Measurements from ENCODE around the gene BCL7C. TPM values are rescaled to one million over a fixed set of nuclear protein-coding genes. Genes with fewer than 3 reads are reported as not detected.

BCL7C gene
- total and polyA plus RNA-seq, 10 of the 15 experiments (the other 5 are each of a cell fraction or from before 2014, with no cell fraction given) = 1.1 to 30.5 (median 13.7) TPM

DNA sequence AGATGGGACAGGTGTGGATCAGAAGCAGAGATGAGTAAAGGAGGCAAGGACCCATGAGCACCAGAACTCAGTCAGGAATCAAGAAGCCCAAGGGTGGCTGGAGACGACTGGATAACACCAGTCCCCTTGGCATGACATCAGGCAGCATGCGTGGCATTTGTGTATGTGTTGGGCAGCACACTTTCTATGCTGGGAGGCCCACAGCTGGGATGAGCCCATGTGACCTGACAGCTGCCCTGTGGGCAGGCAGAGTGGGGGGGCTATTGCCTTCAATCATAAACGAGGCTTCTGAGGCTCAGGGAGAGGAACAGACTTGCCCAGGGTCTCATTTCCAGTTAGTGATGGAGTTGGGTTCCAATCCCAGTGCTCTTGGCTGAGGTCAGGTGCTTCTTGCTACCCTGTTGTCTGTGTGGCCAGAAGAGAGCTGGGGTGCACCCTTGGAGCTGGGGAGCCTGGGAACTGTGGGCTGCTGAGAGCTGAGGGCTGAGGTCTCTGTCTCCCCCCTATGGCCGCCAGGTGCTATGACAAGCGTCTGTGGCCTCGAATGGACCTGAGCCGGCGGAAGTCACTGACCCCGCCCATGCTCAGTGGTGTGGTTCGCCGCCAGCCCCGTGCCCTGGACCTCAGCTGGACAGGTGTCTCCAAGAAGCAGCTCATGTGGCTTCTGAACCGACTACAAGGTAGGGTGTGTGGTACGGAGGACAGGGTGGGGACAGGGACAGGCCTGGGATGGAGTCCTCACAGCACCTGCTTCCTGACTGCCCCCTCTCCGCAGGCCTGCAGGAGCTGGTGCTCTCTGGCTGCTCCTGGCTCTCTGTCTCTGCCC, 47.9 kb upstream of the BCL7C start (continued):
- TF ChIP-seq, protein P1, sequence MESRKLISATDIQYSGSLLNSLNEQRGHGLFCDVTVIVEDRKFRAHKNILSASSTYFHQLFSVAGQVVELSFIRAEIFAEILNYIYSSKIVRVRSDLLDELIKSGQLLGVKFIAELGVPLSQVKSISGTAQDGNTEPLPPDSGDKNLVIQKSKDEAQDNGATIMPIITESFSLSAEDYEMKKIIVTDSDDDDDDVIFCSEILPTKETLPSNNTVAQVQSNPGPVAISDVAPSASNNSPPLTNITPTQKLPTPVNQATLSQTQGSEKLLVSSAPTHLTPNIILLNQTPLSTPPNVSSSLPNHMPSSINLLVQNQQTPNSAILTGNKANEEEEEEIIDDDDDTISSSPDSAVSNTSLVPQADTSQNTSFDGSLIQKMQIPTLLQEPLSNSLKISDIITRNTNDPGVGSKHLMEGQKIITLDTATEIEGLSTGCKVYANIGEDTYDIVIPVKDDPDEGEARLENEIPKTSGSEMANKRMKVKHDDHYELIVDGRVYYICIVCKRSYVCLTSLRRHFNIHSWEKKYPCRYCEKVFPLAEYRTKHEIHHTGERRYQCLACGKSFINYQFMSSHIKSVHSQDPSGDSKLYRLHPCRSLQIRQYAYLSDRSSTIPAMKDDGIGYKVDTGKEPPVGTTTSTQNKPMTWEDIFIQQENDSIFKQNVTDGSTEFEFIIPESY (IDR thresholded peaks at IDR 0.05) = no peak
- no peak; the same call in 1 of the 2 replicates for TF ChIP-seq SMARCA5 (IDR thresholded peaks at IDR 0.05)
- TF ChIP-seq, protein P2, sequence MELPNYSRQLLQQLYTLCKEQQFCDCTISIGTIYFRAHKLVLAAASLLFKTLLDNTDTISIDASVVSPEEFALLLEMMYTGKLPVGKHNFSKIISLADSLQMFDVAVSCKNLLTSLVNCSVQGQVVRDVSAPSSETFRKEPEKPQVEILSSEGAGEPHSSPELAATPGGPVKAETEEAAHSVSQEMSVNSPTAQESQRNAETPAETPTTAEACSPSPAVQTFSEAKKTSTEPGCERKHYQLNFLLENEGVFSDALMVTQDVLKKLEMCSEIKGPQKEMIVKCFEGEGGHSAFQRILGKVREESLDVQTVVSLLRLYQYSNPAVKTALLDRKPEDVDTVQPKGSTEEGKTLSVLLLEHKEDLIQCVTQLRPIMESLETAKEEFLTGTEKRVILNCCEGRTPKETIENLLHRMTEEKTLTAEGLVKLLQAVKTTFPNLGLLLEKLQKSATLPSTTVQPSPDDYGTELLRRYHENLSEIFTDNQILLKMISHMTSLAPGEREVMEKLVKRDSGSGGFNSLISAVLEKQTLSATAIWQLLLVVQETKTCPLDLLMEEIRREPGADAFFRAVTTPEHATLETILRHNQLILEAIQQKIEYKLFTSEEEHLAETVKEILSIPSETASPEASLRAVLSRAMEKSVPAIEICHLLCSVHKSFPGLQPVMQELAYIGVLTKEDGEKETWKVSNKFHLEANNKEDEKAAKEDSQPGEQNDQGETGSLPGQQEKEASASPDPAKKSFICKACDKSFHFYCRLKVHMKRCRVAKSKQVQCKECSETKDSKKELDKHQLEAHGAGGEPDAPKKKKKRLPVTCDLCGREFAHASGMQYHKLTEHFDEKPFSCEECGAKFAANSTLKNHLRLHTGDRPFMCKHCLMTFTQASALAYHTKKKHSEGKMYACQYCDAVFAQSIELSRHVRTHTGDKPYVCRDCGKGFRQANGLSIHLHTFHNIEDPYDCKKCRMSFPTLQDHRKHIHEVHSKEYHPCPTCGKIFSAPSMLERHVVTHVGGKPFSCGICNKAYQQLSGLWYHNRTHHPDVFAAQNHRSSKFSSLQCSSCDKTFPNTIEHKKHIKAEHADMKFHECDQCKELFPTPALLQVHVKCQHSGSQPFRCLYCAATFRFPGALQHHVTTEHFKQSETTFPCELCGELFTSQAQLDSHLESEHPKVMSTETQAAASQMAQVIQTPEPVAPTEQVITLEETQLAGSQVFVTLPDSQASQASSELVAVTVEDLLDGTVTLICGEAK (IDR thresholded peaks at IDR 0.05; ENCODE audit: borderline replicate concordance) = no peak
- no peak for TF ChIP-seq JUNB (IDR thresholded peaks at IDR 0.05)
- TF ChIP-seq NFYA (IDR thresholded peaks at IDR 0.05; ENCODE audit: borderline replicate concordance, low read depth, low read length) = no peak
- TF ChIP-seq RBBP5 (conservative IDR thresholded peaks at IDR 0.05) = no peak
- TF ChIP-seq NFYB (IDR thresholded peaks at IDR 0.05; ENCODE audit: insufficient read depth, low read depth, low read length) = no peak
- no peak for TF ChIP-seq HDAC2 (IDR thresholded peaks at IDR 0.05)
- TF ChIP-seq, protein P3, sequence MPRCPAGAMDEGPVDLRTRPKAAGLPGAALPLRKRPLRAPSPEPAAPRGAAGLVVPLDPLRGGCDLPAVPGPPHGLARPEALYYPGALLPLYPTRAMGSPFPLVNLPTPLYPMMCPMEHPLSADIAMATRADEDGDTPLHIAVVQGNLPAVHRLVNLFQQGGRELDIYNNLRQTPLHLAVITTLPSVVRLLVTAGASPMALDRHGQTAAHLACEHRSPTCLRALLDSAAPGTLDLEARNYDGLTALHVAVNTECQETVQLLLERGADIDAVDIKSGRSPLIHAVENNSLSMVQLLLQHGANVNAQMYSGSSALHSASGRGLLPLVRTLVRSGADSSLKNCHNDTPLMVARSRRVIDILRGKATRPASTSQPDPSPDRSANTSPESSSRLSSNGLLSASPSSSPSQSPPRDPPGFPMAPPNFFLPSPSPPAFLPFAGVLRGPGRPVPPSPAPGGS (IDR thresholded peaks at IDR 0.05; ENCODE audit: borderline replicate concordance, insufficient read depth, low read depth, low read length, poor library complexity, severe bottlenecking) = no peak
- no peak for TF ChIP-seq PML (IDR thresholded peaks at IDR 0.05; ENCODE audit: low read length)
- no peak for TF ChIP-seq SMAD1 (IDR thresholded peaks at IDR 0.05; ENCODE audit: low read depth, partially characterized antibody)
- TF ChIP-seq KDM1A (IDR thresholded peaks at IDR 0.05; ENCODE audit: borderline replicate concordance) = no peak
- no peak for TF ChIP-seq EGR1 (IDR thresholded peaks at IDR 0.05; ENCODE audit: borderline replicate concordance in 1 of 2, low read depth in 2 of 2, low read length in 2 of 2)
- TF ChIP-seq SPI1 (IDR thresholded peaks at IDR 0.05; ENCODE audit: borderline replicate concordance, insufficient read depth, low read depth, low read length) = peak; percentile 33; the same call in 1 of the 2 replicates
- TF ChIP-seq NRF1 (conservative IDR thresholded peaks at IDR 0.05; ENCODE audit: low read depth, low read length) = no peak
- TF ChIP-seq KAT2A (conservative IDR thresholded peaks at IDR 0.05; ENCODE audit: control insufficient read depth, low read depth, low read length) = no peak
- TF ChIP-seq POLR2AphosphoS5 (IDR thresholded peaks at IDR 0.05; ENCODE audit: low read length) = no peak
- TF ChIP-seq, protein P4, sequence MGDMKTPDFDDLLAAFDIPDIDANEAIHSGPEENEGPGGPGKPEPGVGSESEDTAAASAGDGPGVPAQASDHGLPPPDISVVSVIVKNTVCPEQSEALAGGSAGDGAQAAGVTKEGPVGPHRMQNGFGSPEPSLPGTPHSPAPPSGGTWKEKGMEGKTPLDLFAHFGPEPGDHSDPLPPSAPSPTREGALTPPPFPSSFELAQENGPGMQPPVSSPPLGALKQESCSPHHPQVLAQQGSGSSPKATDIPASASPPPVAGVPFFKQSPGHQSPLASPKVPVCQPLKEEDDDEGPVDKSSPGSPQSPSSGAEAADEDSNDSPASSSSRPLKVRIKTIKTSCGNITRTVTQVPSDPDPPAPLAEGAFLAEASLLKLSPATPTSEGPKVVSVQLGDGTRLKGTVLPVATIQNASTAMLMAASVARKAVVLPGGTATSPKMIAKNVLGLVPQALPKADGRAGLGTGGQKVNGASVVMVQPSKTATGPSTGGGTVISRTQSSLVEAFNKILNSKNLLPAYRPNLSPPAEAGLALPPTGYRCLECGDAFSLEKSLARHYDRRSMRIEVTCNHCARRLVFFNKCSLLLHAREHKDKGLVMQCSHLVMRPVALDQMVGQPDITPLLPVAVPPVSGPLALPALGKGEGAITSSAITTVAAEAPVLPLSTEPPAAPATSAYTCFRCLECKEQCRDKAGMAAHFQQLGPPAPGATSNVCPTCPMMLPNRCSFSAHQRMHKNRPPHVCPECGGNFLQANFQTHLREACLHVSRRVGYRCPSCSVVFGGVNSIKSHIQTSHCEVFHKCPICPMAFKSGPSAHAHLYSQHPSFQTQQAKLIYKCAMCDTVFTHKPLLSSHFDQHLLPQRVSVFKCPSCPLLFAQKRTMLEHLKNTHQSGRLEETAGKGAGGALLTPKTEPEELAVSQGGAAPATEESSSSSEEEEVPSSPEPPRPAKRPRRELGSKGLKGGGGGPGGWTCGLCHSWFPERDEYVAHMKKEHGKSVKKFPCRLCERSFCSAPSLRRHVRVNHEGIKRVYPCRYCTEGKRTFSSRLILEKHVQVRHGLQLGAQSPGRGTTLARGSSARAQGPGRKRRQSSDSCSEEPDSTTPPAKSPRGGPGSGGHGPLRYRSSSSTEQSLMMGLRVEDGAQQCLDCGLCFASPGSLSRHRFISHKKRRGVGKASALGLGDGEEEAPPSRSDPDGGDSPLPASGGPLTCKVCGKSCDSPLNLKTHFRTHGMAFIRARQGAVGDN (IDR thresholded peaks at IDR 0.05) = no peak

All from GM12878 (cell line).